ENCODE results near the gene CAMK2B.

Gene CAMK2B

GRCh38 chr7:44325201-44325671 lies at the start of gene CAMK2B:
CAMK2B (minus strand) TSS chr7:44325594; CDS start chr7:44325421, 173 bp downstream.
- no peak for DNase-seq (ENCODE audit: insufficient read length, low spot score)
- FAIRE-seq, result peak; percentile 31

- no peak for DNase-seq (ENCODE audit: insufficient read length, low spot score)
- FAIRE-seq, result no peak
Observed at GRCh38 chr7:44374007-44374763, 48.8 kb upstream of the CAMK2B start.

GRCh38 chr7:44373418-44373740 lies 48.0 kb upstream of the CAMK2B start:
- DNase-seq (ENCODE audit: insufficient read length, low spot score) (no peak), FAIRE-seq (no peak)

GRCh38 chr7:44372560-44373417 lies 47.4 kb upstream of the CAMK2B start:
- no peak for DNase-seq (ENCODE audit: insufficient read length, low spot score)
- no peak for FAIRE-seq

GRCh38 chr7:44368885-44369284 lies 43.5 kb upstream of the CAMK2B start:
- no peak for FAIRE-seq
- DNase-seq (ENCODE audit: insufficient read length, low spot score), result no peak

- FAIRE-seq (no peak), DNase-seq (ENCODE audit: insufficient read length, low spot score) (no peak)
Observed at GRCh38 chr7:44368455-44368854, 43.1 kb upstream of the CAMK2B start.

GRCh38 chr7:44367475-44368043 lies 42.2 kb upstream of the CAMK2B start:
- no peak for DNase-seq (ENCODE audit: insufficient read length, low spot score)
- FAIRE-seq, result peak; percentile 44

- FAIRE-seq (no peak), DNase-seq (ENCODE audit: insufficient read length, low spot score) (no peak)
Observed at GRCh38 chr7:44366986-44367385, 41.6 kb upstream of the CAMK2B start.

GRCh38 chr7:44353668-44354067 lies 28.3 kb upstream of the CAMK2B start:
- FAIRE-seq, result no peak

GRCh38 chr7:44348851-44349781 lies 23.7 kb upstream of the CAMK2B start:
- DNase-seq (ENCODE audit: insufficient read length, low spot score) (no peak), FAIRE-seq (no peak)

More at GRCh38 chr7:44353668-44354067, 28.3 kb upstream of the CAMK2B start:
- no peak for DNase-seq (ENCODE audit: insufficient read length, low spot score)

- FAIRE-seq (peak; percentile 65), DNase-seq (ENCODE audit: insufficient read length, low spot score) (peak; percentile 66)
Observed at GRCh38 chr7:44348300-44348699, 22.9 kb upstream of the CAMK2B start.

GRCh38 chr7:44347546-44348114 lies 22.2 kb upstream of the CAMK2B start:
- FAIRE-seq, result no peak
- no peak for DNase-seq (ENCODE audit: insufficient read length, low spot score)

GRCh38 chr7:44346063-44346462 lies 20.7 kb upstream of the CAMK2B start:
- FAIRE-seq (no peak), DNase-seq (ENCODE audit: insufficient read length, low spot score) (no peak)

- DNase-seq (ENCODE audit: insufficient read length, low spot score) (no peak), FAIRE-seq (no peak)
Observed at GRCh38 chr7:44341401-44341800, 16.0 kb upstream of the CAMK2B start.

GRCh38 chr7:44338600-44338999 lies 13.2 kb upstream of the CAMK2B start:
- FAIRE-seq, result no peak
- no peak for DNase-seq (ENCODE audit: insufficient read length, low spot score)

GRCh38 chr7:44336491-44336890 lies 11.1 kb upstream of the CAMK2B start:
- DNase-seq (ENCODE audit: insufficient read length, low spot score) (no peak), FAIRE-seq (no peak)

GRCh38 chr7:44335184-44335583 lies 9.8 kb upstream of the CAMK2B start:
- DNase-seq (ENCODE audit: insufficient read length, low spot score) (no peak), FAIRE-seq (no peak)

- FAIRE-seq, result no peak
- no peak for DNase-seq (ENCODE audit: insufficient read length, low spot score)
Observed at GRCh38 chr7:44334734-44335097, 9.3 kb upstream of the CAMK2B start.

- DNase-seq (ENCODE audit: insufficient read length, low spot score) (no peak), FAIRE-seq (no peak)
Observed at GRCh38 chr7:44333911-44334733, 8.7 kb upstream of the CAMK2B start.

All from HTR-8/SVneo (cell line).